Activated naive CD4-positive, alpha-beta T cell treated with anti-CD3 and anti-CD28 coated beads for 36 hours (primary cell): Measurements from ENCODE around the gene CYBRD1. TPM values are rescaled to one million over a fixed set of nuclear protein-coding genes. Genes with fewer than 3 reads are reported as not detected.
"Not testable (repeated sequence)": the region's sequence is repeated elsewhere in the genome, so short reads cannot be mapped to it uniquely, and the experiment has no call there.

Source experiments
- CTCF ChIA-PET: fragments of 350-600 bp; sonication (Branson Sonifier 250); formaldehyde crosslinking; loops from one replicate; lab custom pipeline; 2021; ENCODE audit warnings: antibody characterized with exemption; lab: Charles Lee
- DNase-seq: peaks from one replicate; pipeline ENCODE4 v3.0.0-alpha.2; 2020
- H3K27ac Mint-ChIP-seq: one replicate; pipeline ENCODE4 v1.8.0; 2021; ENCODE audit warnings: mild to moderate bottlenecking, mixed read lengths
- H3K27me3 Mint-ChIP-seq: one replicate; pipeline ENCODE4 v1.8.0; 2021; ENCODE audit warnings: low read depth, mixed read lengths
- H3K36me3 Mint-ChIP-seq: one replicate; pipeline ENCODE4 v1.8.0; 2021; ENCODE audit warnings: low read depth, mixed read lengths
- H3K4me1 Mint-ChIP-seq: one replicate; pipeline ENCODE4 v1.8.0; 2021; ENCODE audit warnings: low read depth, mixed read lengths
- H3K4me3 Mint-ChIP-seq: one replicate; pipeline ENCODE4 v1.8.0; 2021; ENCODE audit warnings: mild to moderate bottlenecking, moderate library complexity, mixed read lengths
- H3K9me3 Mint-ChIP-seq: one replicate; pipeline ENCODE4 v1.8.0; 2021; ENCODE audit warnings: mixed read lengths
- intact Hi-C: fragments of 100-400 bp; cut with micrococcal nuclease; formaldehyde crosslinking; loops from one replicate; pipeline ENCODE4 v1.15.1; 2023
- total RNA-seq, 2 experiments: library from RNA; stranded (reverse); gene quantifications; one replicate each; pipeline ENCODE4 v1.2.3, GENCODE V29; 2021

The CYBRD1 gene
- total RNA-seq, 2 experiments from 2014 or later: 0.76 to 0.77 TPM

DNA sequence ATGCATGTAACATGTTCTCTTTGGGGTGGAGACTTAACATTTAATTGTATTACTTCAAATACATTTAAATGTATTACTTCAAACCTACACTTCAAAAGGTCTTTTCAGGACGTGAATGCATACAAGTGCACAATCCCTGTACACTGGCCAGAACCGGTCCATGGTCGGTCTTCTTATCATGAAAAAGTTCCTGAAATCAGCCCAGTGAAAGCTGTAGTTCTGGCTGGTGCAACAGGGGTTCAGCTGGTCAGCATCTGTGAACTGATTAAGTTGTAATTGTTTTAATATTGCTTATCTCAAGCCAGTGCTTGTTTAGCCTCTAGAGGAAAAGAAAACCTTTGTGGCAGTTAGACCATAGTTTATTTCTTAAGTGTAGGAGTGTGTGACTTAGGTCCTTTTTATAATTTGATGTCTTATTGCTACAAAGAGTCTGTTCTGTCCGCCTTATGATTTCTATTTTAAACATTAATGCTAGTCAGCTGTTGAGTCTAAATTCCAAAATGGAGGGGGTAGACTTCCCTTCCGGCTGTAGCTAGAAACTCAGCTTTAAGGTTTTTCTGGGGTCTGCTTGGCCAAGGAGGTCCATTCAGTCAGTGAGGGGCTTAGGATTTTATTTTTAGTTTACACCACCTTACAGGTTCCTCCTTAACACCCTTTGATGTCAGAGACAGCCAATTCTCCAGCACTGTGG, 768 bp upstream of the CYBRD1 start:
- no peak for DNase-seq
- CTCF ChIA-PET: interaction anchor here (0.9 kb wide), 1 partner anchor 10 kb away, joined by 5 read pairs; no protein-coding TSS in a partner anchor
- intact Hi-C loops: loop anchor here (1.0 to 10.0 kb wide), 2 partner anchors 547 to 593 kb away; no protein-coding TSS in a partner anchor
- Mint-ChIP-seq H3K4me3 (peak overlapping the region; percentile 79), H3K27me3 (peaks cover 39% of the 10 kb centered on the region), H3K9me3 (no peaks in the 10 kb centered on the region), H3K4me1 (peaks cover 12% of the 10 kb centered on the region), H3K36me3 (no peaks in the 10 kb centered on the region), H3K27ac (no peak overlapping the region)

DNA sequence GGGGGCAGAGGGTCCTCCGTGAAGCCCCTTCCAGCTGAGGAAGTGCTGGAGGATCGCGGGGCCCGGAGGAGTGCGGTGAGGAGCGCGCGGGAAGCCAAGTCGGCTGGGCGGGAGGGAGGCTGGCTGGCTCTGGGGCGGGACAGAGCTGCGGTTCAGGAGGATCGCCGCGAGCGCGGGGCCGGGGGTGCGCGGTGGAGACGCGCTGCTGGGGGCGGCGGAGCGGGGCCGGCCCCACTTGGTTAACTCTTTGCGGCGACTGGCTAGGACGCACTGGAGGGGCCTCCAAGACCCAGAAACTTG, 464 bp downstream of the CYBRD1 start:
- Mint-ChIP-seq H3K27ac (no peak overlapping the region), H3K4me1 (peaks cover 12% of the 10 kb centered on the region), H3K9me3 (no peaks in the 10 kb centered on the region), H3K4me3 (peak overlapping the region; percentile 79), H3K36me3 (no peaks in the 10 kb centered on the region), H3K27me3 (peaks cover 43% of the 10 kb centered on the region)
- peak; percentile 18 for DNase-seq
- intact Hi-C loops: loop anchor here (1.0 to 10.0 kb wide), 2 partner anchors 548 to 594 kb away; no protein-coding TSS in a partner anchor
- CTCF ChIA-PET: no interaction called here

DNA sequence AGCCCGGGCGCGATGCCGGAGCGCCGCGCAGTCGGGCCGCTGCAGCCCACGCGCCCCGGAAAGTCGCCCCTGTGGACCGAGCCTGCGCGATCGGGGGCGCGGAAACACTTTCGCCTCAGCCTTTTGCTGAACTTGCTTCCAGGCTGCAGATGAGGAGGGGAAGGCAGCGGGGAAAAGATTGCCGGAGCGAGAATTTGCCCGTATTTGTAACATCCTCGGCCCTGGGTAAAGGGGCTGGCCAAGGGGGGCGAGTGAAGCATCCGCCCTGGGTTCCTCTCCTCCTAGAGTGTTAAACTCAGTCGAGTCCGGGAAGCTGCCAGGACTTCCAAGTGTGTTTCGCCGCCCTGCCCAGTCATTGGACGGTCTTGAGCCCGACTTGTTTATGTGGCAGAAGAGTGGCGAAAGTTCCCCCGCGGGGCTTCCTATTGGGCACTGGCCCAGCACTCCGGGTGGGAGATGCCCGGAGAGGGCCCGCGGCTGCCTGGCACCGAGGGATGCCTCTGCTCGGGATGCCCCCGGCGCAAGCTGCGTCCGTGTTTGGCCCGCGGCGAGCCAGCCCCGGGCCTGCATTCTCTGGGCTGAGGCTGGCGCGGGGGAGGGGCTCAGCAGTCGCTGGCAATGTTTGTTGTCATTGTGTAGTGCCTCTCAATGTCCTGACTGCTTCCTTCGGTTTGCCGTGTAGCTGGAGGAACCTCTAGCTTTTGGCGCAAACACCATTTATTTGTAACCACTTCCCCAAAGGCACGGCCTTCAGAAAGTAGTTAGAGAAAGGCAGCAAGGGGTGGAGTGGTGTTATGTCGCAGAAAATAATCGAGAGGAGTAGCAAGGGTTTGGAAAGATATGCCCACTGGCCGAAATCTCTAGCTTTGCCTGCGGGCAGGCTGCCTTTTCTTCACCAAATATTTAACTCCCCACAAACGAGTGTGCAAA, 1.1 kb downstream of the CYBRD1 start:
- intact Hi-C loops: loop anchor here (10.0 kb wide), 1 partner anchor 549 kb away; no protein-coding TSS in a partner anchor
- peaks cover 12% of the 10 kb centered on the region for H3K4me1 Mint-ChIP-seq
- H3K36me3 Mint-ChIP-seq: no peaks in the 10 kb centered on the region
- H3K4me3 Mint-ChIP-seq: peak overlapping the region; percentile 79
- no peak overlapping the region for H3K27ac Mint-ChIP-seq
- CTCF ChIA-PET: no interaction called here
- DNase-seq: peak; percentile 19
- H3K9me3 Mint-ChIP-seq: no peaks in the 10 kb centered on the region
- peaks cover 44% of the 10 kb centered on the region for H3K27me3 Mint-ChIP-seq

DNA sequence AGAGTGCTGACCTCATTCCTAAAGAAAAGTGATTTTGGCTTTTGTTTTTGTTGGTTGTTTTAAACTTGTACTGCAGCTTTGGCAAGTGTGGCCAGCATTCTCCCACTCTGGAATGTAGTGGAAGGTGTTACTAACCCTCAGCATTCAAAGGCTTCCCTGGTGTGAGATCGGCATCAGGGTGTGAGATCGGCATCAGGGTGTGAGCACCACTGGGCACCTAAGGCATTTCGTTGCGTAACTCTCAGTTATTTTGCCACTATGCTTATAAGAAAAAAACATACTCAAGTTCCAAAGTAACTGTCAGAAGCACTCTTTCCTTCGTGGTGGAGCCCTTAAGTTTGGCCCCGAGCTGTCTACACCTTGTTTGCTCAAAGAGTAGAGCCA, 1.7 kb downstream of the CYBRD1 start:
- Mint-ChIP-seq H3K9me3 (no peaks in the 10 kb centered on the region), H3K4me3 (peak overlapping the region; percentile 26), H3K27ac (no peak overlapping the region), H3K36me3 (no peaks in the 10 kb centered on the region), H3K27me3 (peaks cover 42% of the 10 kb centered on the region), H3K4me1 (peaks cover 12% of the 10 kb centered on the region)
- intact Hi-C loops: loop anchor here (10.0 kb wide), 1 partner anchor 549 kb away; no protein-coding TSS in a partner anchor
- CTCF ChIA-PET: no interaction called here
- DNase-seq: no peak

DNA sequence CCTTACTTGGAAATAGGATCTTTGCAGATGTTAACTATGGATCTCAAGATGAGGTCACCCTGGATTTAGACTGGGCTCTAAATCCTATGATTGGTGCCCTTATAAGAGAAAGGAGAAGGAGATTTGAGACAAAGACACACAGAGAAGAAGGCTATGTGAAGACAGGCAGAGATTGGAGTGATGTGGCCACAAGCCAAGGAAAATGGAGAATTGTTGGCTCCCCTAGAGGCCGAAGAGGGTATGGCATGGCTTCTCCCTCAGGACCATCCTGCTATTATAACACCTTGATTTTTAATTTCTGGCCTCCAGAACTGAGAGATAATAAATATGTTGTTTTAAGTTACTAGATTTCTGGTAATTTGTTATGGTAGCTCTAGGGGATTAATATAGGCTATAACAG, 7.6 kb downstream of the CYBRD1 start:
- CTCF ChIA-PET: interaction anchor here (1.6 kb wide), 1 partner anchor 11 kb away, joined by 4 read pairs; no protein-coding TSS in a partner anchor
- Mint-ChIP-seq H3K4me1 (no peaks in the 10 kb centered on the region), H3K9me3 (peaks cover 3% of the 10 kb centered on the region), H3K4me3 (no peak overlapping the region), H3K27me3 (peaks cover 17% of the 10 kb centered on the region), H3K27ac (no peak overlapping the region), H3K36me3 (no peaks in the 10 kb centered on the region)
- DNase-seq: peak; percentile 25
- intact Hi-C loops: loop anchor here (10.0 kb wide), 1 partner anchor 555 kb away; no protein-coding TSS in a partner anchor

DNA sequence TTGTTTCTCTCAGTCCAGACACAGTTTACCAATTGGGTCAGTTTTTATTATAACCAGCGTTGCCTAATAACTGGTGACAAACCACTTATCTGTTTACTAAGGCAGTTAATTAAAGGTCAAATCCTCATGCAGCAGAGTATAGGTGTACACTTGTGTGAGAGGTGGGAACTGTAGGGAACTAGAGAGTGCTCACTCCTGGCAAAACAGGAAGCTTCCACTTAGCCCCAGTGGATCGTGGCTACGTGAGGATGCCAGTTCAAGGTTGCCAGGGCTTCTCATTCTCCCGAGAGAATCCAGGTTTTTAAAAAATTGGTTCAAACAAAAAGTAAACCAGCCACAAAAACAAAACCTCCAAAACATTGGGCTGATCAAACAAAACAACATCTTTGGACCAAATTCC, 8.1 kb downstream of the CYBRD1 start:
- Mint-ChIP-seq H3K27ac (no peak overlapping the region), H3K27me3 (peaks cover 13% of the 10 kb centered on the region), H3K9me3 (peaks cover 3% of the 10 kb centered on the region), H3K4me1 (no peaks in the 10 kb centered on the region), H3K36me3 (no peaks in the 10 kb centered on the region), H3K4me3 (no peak overlapping the region)
- DNase-seq: no peak
- intact Hi-C loops: no loop called here
- CTCF ChIA-PET: interaction anchor here (0.6 to 1.6 kb wide), 2 partner anchors 11 to 244 kb away, joined by 3 to 4 read pairs; no protein-coding TSS in a partner anchor

DNA sequence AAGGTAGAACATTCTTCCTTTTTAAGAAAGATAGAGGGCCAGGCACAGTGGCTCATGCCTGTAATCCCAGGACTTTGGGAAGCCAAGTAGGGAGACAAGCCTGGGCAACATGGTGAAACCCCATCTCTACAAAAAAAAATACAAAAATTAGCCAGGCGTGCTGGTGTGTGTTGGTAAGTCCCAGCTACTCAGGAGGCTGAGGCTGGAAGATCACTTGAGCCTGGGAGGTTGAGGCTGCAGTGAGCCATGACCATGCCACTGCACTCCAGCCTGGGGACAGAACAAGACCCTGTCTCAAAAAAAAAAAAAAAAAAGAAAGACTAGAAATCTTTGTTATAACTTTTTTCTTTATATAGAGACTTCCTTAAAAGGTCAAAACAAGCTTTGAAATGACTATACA, 8.6 kb downstream of the CYBRD1 start:
- H3K4me3 Mint-ChIP-seq, intact Hi-C loops, DNase-seq, H3K27ac Mint-ChIP-seq, H3K4me1 Mint-ChIP-seq, H3K9me3 Mint-ChIP-seq, H3K36me3 Mint-ChIP-seq: not testable (repeated sequence)
- H3K27me3 Mint-ChIP-seq: peaks cover 12% of the 10 kb centered on the region
- CTCF ChIA-PET: interaction anchor here (0.6 to 1.6 kb wide), 3 partner anchors 11 to 433 kb away, joined by 3 to 4 read pairs (median 4); no protein-coding TSS in a partner anchor

DNA sequence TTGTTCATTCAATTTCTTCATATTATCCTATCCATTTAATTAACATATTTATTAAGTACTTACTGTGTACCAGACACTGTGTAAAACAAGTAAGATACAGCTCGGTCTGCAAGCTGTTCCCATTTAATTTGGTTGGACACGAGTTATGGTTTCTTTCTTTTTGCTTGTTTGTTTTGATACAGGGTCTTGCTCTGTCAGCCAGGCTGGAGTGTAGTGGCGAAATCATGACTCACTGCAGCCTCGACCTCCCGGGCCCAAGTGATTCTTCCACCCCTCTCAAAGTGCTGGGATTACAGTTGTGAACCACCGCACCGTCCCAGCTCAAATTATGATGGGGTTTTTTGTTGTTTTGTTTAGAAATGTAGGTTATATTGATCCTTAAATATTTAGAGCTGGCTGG, 9.0 kb downstream of the CYBRD1 start:
- Mint-ChIP-seq H3K9me3 (peaks cover 3% of the 10 kb centered on the region), H3K27ac (no peak overlapping the region), H3K4me3 (no peak overlapping the region), H3K27me3 (peaks cover 12% of the 10 kb centered on the region), H3K36me3 (no peaks in the 10 kb centered on the region), H3K4me1 (no peaks in the 10 kb centered on the region)
- CTCF ChIA-PET: interaction anchor here (0.7 to 1.3 kb wide), 2 partner anchors 10 to 434 kb away, joined by 4 to 5 read pairs; no protein-coding TSS in a partner anchor
- intact Hi-C loops: no loop called here
- DNase-seq: no peak

DNA sequence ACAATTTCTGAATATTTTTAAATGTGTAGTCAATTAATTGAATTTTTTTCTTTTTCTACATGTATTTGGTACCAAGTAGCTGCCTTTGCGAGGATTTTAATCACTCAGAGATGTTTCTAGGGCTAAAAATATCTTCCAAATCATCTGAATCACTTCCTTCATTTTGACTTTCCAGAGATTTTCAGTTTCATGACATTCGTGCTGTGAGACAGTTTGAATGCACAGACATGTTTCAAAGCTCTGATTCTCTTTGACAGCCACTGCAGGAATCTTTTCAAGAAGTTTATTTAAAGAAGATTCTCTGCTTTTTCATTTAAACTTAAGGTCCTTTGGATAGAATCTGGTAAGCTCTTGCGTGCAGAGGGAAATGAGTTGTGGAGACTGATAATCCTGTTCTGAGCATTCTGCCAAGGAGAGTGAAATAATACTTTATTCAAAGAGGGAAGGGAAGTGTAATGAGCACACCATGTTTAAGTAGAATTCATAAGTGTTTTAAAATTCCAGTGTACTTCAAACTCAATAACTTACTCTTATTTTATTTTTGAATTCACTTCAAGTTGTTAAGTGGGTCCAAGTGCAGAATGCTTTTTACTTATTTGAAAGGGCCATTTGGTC, 9.7 kb downstream of the CYBRD1 start:
- no peak for DNase-seq
- intact Hi-C loops: no loop called here
- no peak overlapping the region for H3K4me3 Mint-ChIP-seq
- H3K36me3 Mint-ChIP-seq: no peaks in the 10 kb centered on the region
- H3K9me3 Mint-ChIP-seq: peaks cover 3% of the 10 kb centered on the region
- CTCF ChIA-PET: interaction anchor here (1.3 kb wide), 1 partner anchor 11 kb away, joined by 5 read pairs; no protein-coding TSS in a partner anchor
- H3K27me3 Mint-ChIP-seq: peaks cover 12% of the 10 kb centered on the region
- H3K4me1 Mint-ChIP-seq: no peaks in the 10 kb centered on the region
- H3K27ac Mint-ChIP-seq: no peak overlapping the region

DNA sequence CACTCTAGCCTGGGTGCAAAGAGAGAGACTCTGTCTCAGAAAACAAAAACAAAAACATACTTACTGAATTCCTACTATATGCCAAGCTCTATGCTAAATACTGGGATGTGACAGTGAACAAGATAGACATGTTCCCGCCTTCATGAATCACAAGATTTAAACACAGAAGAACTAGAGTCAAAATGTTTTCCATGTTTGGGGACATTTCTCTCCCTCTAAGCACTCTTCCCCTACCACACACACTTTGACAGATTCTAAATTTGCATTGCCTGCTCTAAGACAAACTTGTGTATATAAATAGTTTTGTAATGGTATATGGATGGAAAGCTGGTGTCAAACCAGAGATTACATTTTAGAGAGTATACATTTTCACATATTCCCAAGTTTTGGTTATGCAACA, 11.1 kb downstream of the CYBRD1 start:
- H3K4me1 Mint-ChIP-seq: no peaks in the 10 kb centered on the region
- peaks cover 7% of the 10 kb centered on the region for H3K27me3 Mint-ChIP-seq
- H3K4me3 Mint-ChIP-seq: no peak overlapping the region
- CTCF ChIA-PET: no interaction called here
- no peak for DNase-seq
- H3K9me3 Mint-ChIP-seq: peaks cover 3% of the 10 kb centered on the region
- intact Hi-C loops: no loop called here
- no peak overlapping the region for H3K27ac Mint-ChIP-seq
- H3K36me3 Mint-ChIP-seq: no peaks in the 10 kb centered on the region

DNA sequence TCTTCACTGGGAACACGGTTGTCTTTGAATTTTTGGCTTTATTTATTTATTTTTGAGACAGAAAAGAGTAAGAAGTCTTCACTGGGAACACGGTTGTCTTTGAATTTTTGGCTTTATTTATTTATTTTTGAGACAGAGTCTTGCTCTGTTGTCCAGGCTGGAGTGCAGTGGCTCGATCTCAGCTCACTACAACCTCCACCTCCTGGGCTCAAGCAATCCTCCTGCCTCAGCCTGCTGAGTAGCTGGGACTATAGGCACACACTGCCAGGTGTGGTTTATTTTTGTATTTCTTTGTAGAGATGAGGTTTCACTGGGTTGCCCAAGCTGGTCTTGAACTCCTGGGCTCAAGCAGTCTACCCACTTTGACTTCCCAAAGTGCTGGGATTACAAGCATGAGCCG, 13.3 kb downstream of the CYBRD1 start:
- H3K4me1 Mint-ChIP-seq, H3K4me3 Mint-ChIP-seq, H3K9me3 Mint-ChIP-seq, intact Hi-C loops, H3K27ac Mint-ChIP-seq, DNase-seq, H3K36me3 Mint-ChIP-seq, H3K27me3 Mint-ChIP-seq: not testable (repeated sequence)
- CTCF ChIA-PET: interaction anchor here (1.0 kb wide), 1 partner anchor 9 kb away, joined by 3 read pairs; no protein-coding TSS in a partner anchor

DNA sequence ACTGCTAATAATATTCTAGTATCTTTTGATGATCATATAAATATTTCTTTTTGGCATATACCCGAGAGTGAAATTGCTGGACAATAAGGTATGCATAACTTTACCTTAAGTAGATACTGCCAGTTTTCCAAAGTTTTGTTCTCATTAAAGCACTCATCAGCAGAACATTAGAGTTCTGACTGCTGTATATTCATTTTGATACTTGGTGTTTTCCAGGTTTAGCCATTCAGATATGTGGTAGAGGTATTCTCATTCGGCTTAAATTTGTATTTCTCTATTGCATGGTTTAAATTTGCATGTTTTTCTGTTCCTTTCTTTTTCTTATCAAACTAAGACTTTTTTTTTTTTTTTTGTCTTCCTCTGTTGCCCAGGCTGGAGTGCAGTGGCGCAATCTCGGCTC, 18.2 kb downstream of the CYBRD1 start:
- Mint-ChIP-seq H3K36me3 (no peaks in the 10 kb centered on the region), H3K27me3 (peaks cover 8% of the 10 kb centered on the region), H3K9me3 (no peaks in the 10 kb centered on the region), H3K4me3 (no peak overlapping the region), H3K27ac (no peak overlapping the region), H3K4me1 (no peaks in the 10 kb centered on the region)
- DNase-seq: no peak
- CTCF ChIA-PET: no interaction called here
- intact Hi-C loops: no loop called here
